DOHH2 (cell line): ENCODE results near the gene PASD1.
"Not testable (repeated sequence)": the region's sequence is repeated elsewhere in the genome, so short reads cannot be mapped to it uniquely, and the experiment has no call there.

Experiments used
- H3F3A ChIP-seq: fragments of 200-600 bp; sonication (generic), shearing (Covaris generic); 2 replicates; pipeline ENCODE4 v1.6.0; 2016; ENCODE audit warnings: antibody characterized with exemption, mild to moderate bottlenecking; ENCODE audit not compliant: control insufficient read depth, insufficient read depth
- H3K27ac ChIP-seq: fragments of 200-600 bp; sonication (generic); 2 replicates; pipeline ENCODE4 v1.5.1; 2014; ENCODE audit warnings: low read depth, mild to moderate bottlenecking, low read length, moderate library complexity
- H3K27me3 ChIP-seq: fragments of 200-600 bp; sonication (generic); 2 replicates; pipeline ENCODE4 v1.6.1; 2014; ENCODE audit warnings: mild to moderate bottlenecking, low read length, mixed read lengths; ENCODE audit not compliant: control insufficient read depth
- H3K36me3 ChIP-seq: fragments of 200-600 bp; sonication (generic); 2 replicates; pipeline ENCODE4 v1.6.1; 2014; ENCODE audit warnings: mild to moderate bottlenecking, low read length, moderate library complexity, mixed read lengths; ENCODE audit not compliant: control insufficient read depth
- H3K4me1 ChIP-seq: fragments of 200-600 bp; sonication (generic); 2 replicates; pipeline ENCODE4 v1.6.1; 2014; ENCODE audit warnings: mild to moderate bottlenecking, low read length, mixed read lengths; ENCODE audit not compliant: control insufficient read depth
- H3K4me2 ChIP-seq: fragments of 200-600 bp; sonication (generic); 2 replicates; pipeline ENCODE4 v1.6.0; 2014; ENCODE audit warnings: mild to moderate bottlenecking, low read length, moderate library complexity
- H3K4me3 ChIP-seq: fragments of 200-600 bp; sonication (generic); 2 replicates; pipeline ENCODE4 v1.5.1; 2014; ENCODE audit warnings: mild to moderate bottlenecking, low read length, mixed read lengths
- H3K79me2 ChIP-seq: fragments of 200-600 bp; sonication (generic); 2 replicates; pipeline ENCODE4 v1.6.1; 2014; ENCODE audit warnings: mild to moderate bottlenecking, low read length, mixed read lengths; ENCODE audit not compliant: control insufficient read depth
- H3K9me2 ChIP-seq: fragments of 200-600 bp; sonication (generic); replicated peaks from 2 replicates; pipeline ENCODE4 v1.6.1; 2014; ENCODE audit warnings: mild to moderate bottlenecking, low read length, mixed read lengths; ENCODE audit not compliant: control insufficient read depth
- H3K9me3 ChIP-seq: fragments of 200-600 bp; sonication (generic); 2 replicates; pipeline ENCODE4 v1.6.1; 2014; ENCODE audit warnings: antibody characterized with exemption, low read length, mixed read lengths; ENCODE audit not compliant: control insufficient read depth, insufficient read depth
- H4K20me1 ChIP-seq: fragments of 200-600 bp; sonication (generic); 2 replicates; pipeline ENCODE4 v1.6.0; 2014; ENCODE audit warnings: low read depth, mild to moderate bottlenecking, antibody characterized with exemption, low read length, moderate library complexity; ENCODE audit not compliant: control insufficient read depth, insufficient read depth
- CTCF ChIP-seq: fragments of 200-600 bp; sonication (generic); IDR thresholded peaks from one replicate; pipeline ENCODE4 v1.5.1; 2014; ENCODE audit warnings: antibody characterized with exemption, mild to moderate bottlenecking, low read depth, low read length; ENCODE audit not compliant: poor library complexity, severe bottlenecking
- EZH2phosphoT487 ChIP-seq: fragments of 200-600 bp; sonication (generic); IDR thresholded peaks from 2 replicates; pipeline ENCODE4 v1.6.1; 2017; ENCODE audit warnings: borderline replicate concordance, mild to moderate bottlenecking, antibody characterized with exemption, low read length, moderate library complexity, mixed read lengths

PASD1 gene

GRCh38 chrX:151694661-151695582, 131.4 kb downstream of the PASD1 start, which contains the start of gene PRRG3:
TSS of gene PRRG3 (plus strand) at chrX:151695458. CDS start at chrX:151698815, 3,357 bp downstream.
- H4K20me1 ChIP-seq = no peaks in the 10 kb centered on the region
- no peaks in the 10 kb centered on the region for H3K9me2 ChIP-seq
- H3K79me2 ChIP-seq = no peaks in the 10 kb centered on the region
- H3K4me2 ChIP-seq = no peak within 1 kb of the TSS
- TF ChIP-seq CTCF (no peak), EZH2phosphoT487 (no peak)
- no peaks in the 10 kb centered on the region for H3K9me3 ChIP-seq
- H3K4me1 ChIP-seq = no peaks in the 10 kb centered on the region
- no peaks in the 10 kb centered on the region for H3K27me3 ChIP-seq
- H3K4me3 ChIP-seq = no peak within 1 kb of the TSS
- H3F3A ChIP-seq = no peaks in the 10 kb centered on the region
- H3K36me3 ChIP-seq = no peaks in the 10 kb centered on the region
- H3K27ac ChIP-seq = no peak within 1 kb of the TSS

- H3K4me3 ChIP-seq = no peak overlapping the region
- no peaks in the 10 kb centered on the region for H3K9me3 ChIP-seq
- no peaks in the 10 kb centered on the region for H3K9me2 ChIP-seq
- no peaks in the 10 kb centered on the region for H4K20me1 ChIP-seq
- no peaks in the 10 kb centered on the region for H3K79me2 ChIP-seq
- H3K27me3 ChIP-seq = no peaks in the 10 kb centered on the region
- TF ChIP-seq EZH2phosphoT487 (no peak), CTCF (no peak)
- no peaks in the 10 kb centered on the region for H3K36me3 ChIP-seq
- H3F3A ChIP-seq = no peaks in the 10 kb centered on the region
- no peaks in the 10 kb centered on the region for H3K4me1 ChIP-seq
- H3K27ac ChIP-seq = no peak overlapping the region
- no peak overlapping the region for H3K4me2 ChIP-seq
Observed at GRCh38 chrX:151695583-151696340, 132.3 kb downstream of the PASD1 start.

DNA sequence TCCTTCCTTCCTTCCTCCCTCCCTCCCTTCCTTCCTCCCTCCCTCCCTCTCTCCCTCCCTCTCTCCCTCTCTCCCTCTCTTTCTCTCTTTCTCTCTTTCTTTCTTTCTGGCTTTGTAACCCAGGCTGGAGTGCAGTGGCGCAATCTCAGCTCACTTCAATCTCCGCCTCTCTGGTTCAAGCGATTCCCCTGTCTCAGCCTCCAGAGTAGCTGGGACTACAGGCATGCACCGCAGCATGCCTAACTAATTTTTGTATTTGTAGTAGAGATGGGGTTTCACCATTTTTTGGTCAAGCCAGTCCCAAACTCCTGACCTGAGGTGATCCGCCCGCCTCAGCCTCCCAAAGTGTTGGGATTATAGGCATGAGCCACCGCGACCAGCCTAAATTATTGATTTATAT, 133.6 kb downstream of the PASD1 start:
- not testable (repeated sequence) for H3K4me2 ChIP-seq, H3K36me3 ChIP-seq, H4K20me1 ChIP-seq, H3K9me3 ChIP-seq, H3K79me2 ChIP-seq, H3K27ac ChIP-seq, H3F3A ChIP-seq, H3K4me1 ChIP-seq, H3K9me2 ChIP-seq, H3K27me3 ChIP-seq, H3K4me3 ChIP-seq

DNA sequence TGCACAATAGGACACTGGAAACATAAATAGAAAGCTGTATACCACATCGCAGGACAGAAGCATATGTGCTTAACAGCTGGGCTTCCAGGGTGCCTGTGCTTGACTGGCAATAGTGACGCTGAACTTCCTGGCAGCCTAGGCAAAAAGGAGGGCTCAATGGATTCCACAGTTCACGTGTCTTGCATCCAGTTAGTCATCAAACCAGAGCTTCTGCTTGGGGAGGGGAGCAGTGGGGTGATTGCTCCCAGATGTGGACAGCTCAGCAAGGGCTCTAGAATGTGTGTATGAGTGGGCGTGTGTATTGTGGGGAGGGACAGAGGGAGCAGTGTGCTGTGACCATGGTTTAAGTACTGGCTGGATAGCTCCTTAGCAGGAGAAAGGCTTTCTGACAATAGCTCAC, 134.0 kb downstream of the PASD1 start:
- no peaks in the 10 kb centered on the region for H3K36me3 ChIP-seq
- H3K27me3 ChIP-seq = no peaks in the 10 kb centered on the region
- H3K79me2 ChIP-seq = no peaks in the 10 kb centered on the region
- H3K27ac ChIP-seq = no peak overlapping the region
- no peaks in the 10 kb centered on the region for H3K9me3 ChIP-seq
- TF ChIP-seq EZH2phosphoT487 = no peak
- TF ChIP-seq CTCF = no peak
- H4K20me1 ChIP-seq = no peaks in the 10 kb centered on the region
- H3F3A ChIP-seq = no peaks in the 10 kb centered on the region
- H3K4me1 ChIP-seq = no peaks in the 10 kb centered on the region
- no peak overlapping the region for H3K4me2 ChIP-seq
- H3K9me2 ChIP-seq = no peaks in the 10 kb centered on the region
- H3K4me3 ChIP-seq = no peak overlapping the region
